Memory B cell (primary cell): ENCODE data around the gene SERPINA4.
"Not testable (repeated sequence)": the region's sequence is repeated elsewhere in the genome, so short reads cannot be mapped to it uniquely, and the experiment has no call there.

ENCODE experiments used
- ATAC-seq: fragments of 150-1000 bp; cut with Tn5 transposase; 2 replicates; pipeline ENCODE4 v1.10.0; 2021; ENCODE audit warnings: low read depth, mild to moderate bottlenecking, moderate library complexity
- DNase-seq, 2 donors: peaks; one replicate each; pipeline ENCODE4 v3.0.0; 2022; ENCODE audit warnings: low spot score in 2 of 2
- H3K27ac Mint-ChIP-seq: one replicate; pipeline ENCODE4 v1.8.0; 2022; ENCODE audit warnings: mild to moderate bottlenecking, moderate library complexity, mixed read lengths
- H3K27me3 Mint-ChIP-seq: one replicate; pipeline ENCODE4 v1.8.0; 2022; ENCODE audit warnings: mixed read lengths
- H3K36me3 Mint-ChIP-seq: one replicate; pipeline ENCODE4 v1.8.0; 2022; ENCODE audit warnings: mild to moderate bottlenecking, mixed read lengths
- H3K4me1 Mint-ChIP-seq: one replicate; pipeline ENCODE4 v1.8.0; 2022; ENCODE audit warnings: mixed read lengths
- H3K4me3 Mint-ChIP-seq: one replicate; pipeline ENCODE4 v1.8.0; 2022; ENCODE audit warnings: mild to moderate bottlenecking, moderate library complexity, mixed read lengths
- H3K9me3 Mint-ChIP-seq: one replicate; pipeline ENCODE4 v1.8.0; 2022; ENCODE audit warnings: mixed read lengths

Gene SERPINA4

DNA sequence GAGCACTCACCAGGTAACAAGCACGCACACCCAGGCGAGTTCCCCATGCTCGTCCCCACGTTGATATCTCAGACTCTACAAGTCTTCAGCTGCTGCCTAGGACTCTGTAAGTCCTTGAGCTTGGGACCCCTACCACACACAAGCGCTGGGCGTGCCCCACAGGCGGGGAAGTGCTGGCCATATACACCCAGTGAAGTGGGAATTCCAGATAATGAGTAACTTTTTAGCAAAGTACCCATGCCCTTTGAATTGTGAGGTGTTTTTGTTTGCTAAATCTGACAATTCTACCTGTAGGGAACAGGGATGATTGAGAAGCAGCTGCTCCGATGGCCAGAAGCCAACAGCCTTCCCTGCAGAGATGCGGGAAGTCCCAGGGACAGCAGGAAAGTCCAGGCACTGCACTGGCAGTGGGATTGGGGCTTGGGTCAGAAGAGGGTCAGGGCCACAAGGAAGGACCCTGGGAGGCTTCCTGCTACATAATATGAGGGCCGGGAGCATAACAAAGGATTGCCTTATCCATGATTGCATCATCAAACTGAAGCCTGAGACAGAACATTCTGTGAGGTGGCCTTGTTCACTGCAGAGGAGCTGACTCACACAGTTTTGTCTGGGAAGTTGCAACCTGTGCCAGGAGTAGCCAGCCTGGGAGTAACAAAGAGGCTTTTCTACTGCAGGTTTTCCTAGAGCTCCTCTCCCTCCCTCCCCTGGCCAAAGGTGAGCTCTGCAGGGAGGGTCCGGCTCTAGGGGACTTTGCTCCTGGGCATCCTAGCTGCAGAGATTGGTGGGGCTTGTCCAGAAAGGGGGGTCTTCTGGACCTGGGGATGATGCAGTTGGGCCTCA lies 37.8 kb downstream of the SERPINA4 start:
- Mint-ChIP-seq H3K27me3 (peaks cover 3% of the 10 kb centered on the region), H3K4me1 (no peaks in the 10 kb centered on the region), H3K36me3 (no peaks in the 10 kb centered on the region), H3K27ac (no peak overlapping the region), H3K4me3 (no peak overlapping the region), H3K9me3 (peaks cover 3% of the 10 kb centered on the region)
- ATAC-seq, result no peak
- no peak for DNase-seq

DNA sequence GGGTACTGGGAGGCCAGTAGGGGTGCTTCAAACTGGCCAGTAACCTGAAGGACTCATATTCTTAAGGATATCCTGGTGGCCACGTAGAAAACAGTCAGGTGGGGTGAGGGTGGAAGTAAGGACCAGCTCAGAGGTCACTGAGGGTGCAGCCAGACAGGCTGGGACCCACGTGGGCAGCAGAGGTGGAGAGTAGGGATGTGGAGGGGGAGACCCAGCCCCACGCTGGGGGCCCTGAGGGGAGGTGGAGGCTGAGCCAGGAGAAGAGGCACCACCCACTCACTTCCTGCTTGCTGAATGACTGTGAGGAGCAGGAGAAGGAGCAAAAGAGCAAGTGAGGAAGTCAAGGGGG lies 38.4 kb downstream of the SERPINA4 start:
- H3K4me1 Mint-ChIP-seq, result no peaks in the 10 kb centered on the region
- H3K36me3 Mint-ChIP-seq, result no peaks in the 10 kb centered on the region
- peaks cover 3% of the 10 kb centered on the region for H3K27me3 Mint-ChIP-seq
- no peak overlapping the region for H3K27ac Mint-ChIP-seq
- peaks cover 3% of the 10 kb centered on the region for H3K9me3 Mint-ChIP-seq
- H3K4me3 Mint-ChIP-seq, result no peak overlapping the region
- DNase-seq, result no peak
- ATAC-seq, result no peak

DNA sequence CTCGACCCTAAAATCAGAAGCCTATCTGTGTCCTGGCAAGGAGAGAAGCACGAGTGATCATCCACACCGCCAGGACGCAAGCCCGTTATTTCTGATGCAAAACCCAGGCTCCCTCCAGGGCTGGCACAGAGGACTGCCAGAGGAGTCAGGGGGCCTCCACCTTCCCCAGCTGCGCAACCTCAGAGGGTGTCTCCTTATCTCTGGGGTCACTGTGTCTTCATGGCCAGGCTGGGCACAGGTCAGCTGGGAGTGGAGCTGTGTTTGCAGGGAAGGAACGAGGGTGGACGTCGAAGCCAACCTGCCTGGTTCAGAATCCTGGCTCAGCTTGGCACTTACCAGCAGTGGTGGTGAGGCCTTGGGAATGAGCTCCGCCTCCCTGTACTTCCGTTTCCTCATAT lies 38.9 kb downstream of the SERPINA4 start:
- ATAC-seq (no peak), DNase-seq (no peak)
- no peaks in the 10 kb centered on the region for H3K36me3 Mint-ChIP-seq
- H3K4me1 Mint-ChIP-seq, result no peaks in the 10 kb centered on the region
- H3K27me3 Mint-ChIP-seq, result peaks cover 3% of the 10 kb centered on the region
- H3K27ac Mint-ChIP-seq, result no peak overlapping the region
- H3K4me3 Mint-ChIP-seq, result no peak overlapping the region
- H3K9me3 Mint-ChIP-seq, result peaks cover 3% of the 10 kb centered on the region

DNA sequence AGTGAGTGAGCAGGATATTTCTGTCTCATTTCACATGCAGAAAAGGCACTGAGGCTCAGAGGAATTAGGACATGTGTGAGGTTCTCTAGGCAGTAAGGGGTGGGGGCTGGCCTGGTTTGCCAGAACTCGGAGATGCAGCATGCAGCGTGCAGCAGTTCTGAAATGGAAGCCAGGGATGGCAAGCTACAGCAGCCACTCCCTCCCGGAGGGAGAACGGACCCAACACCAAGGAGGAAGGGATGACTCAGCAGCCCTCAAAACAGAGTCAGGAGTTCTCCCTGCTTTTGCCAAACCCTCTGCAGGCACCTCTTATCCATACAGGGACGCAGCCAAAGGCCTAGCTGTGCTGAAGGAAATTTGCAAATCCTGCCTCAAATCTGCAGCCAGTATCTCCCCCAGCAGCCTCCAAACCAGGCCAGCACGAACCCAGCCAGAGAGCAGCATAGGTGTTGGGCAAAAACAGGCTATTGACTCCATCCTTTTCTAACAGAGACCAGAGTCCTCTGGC lies 40.7 kb downstream of the SERPINA4 start:
- no peak overlapping the region for H3K27ac Mint-ChIP-seq

DNA sequence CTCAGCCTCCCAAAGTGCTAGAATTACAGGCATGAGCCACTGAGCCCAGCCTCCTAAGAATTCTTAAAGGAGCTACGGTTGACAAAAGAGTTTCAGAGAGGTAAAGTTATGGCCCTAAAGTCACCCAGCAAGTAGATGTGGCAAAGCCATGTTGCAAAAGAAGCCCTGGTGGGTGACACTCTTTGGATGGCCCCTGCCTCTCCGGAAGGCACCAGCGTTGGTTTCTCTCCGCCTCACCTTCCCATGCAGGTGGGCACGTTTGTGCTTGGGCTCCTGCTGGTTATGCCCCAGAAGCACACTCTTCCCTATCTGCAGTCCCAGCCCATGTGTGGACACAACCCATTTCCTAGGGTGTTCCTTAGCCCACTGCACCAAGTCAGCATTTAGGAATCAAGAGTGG lies 41.5 kb downstream of the SERPINA4 start:
- Mint-ChIP-seq H3K9me3 (peaks cover 7% of the 10 kb centered on the region), H3K4me1 (no peaks in the 10 kb centered on the region), H3K36me3 (no peaks in the 10 kb centered on the region), H3K27ac (no peak overlapping the region), H3K4me3 (no peak overlapping the region), H3K27me3 (peaks cover 3% of the 10 kb centered on the region)
- no peak for DNase-seq
- ATAC-seq, result no peak

More for the DNA sequence above, 40.7 kb downstream of the SERPINA4 start:
- peaks cover 3% of the 10 kb centered on the region for H3K9me3 Mint-ChIP-seq
- no peaks in the 10 kb centered on the region for H3K4me1 Mint-ChIP-seq
- H3K27me3 Mint-ChIP-seq, result peaks cover 3% of the 10 kb centered on the region
- no peak for DNase-seq
- H3K4me3 Mint-ChIP-seq, result no peak overlapping the region
- ATAC-seq, result no peak
- H3K36me3 Mint-ChIP-seq, result no peaks in the 10 kb centered on the region

DNA sequence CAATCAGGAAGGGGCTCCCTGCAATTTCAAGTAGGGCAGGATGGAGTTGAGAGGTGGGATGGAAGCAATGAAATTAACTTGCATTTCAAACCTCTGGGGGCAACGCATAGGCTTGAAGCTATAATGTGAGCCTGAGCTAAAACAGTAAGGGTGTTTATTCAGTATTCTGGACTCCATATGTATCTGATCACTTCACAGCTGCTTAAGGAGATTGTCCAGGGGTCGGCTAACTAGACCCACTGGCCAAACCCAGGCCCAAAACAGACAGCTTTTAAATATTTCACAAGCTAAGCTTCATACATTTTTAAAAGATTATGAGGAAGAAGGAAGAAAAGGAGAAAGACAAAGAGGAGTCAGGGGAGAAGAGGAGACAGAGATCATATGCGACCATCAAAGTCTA lies 44.1 kb downstream of the SERPINA4 start:
- Mint-ChIP-seq H3K9me3 (peaks cover 8% of the 10 kb centered on the region), H3K27me3 (peaks cover 3% of the 10 kb centered on the region), H3K36me3 (no peaks in the 10 kb centered on the region), H3K4me1 (no peaks in the 10 kb centered on the region), H3K4me3 (no peak overlapping the region), H3K27ac (no peak overlapping the region)
- DNase-seq, result no peak
- ATAC-seq, result no peak

DNA sequence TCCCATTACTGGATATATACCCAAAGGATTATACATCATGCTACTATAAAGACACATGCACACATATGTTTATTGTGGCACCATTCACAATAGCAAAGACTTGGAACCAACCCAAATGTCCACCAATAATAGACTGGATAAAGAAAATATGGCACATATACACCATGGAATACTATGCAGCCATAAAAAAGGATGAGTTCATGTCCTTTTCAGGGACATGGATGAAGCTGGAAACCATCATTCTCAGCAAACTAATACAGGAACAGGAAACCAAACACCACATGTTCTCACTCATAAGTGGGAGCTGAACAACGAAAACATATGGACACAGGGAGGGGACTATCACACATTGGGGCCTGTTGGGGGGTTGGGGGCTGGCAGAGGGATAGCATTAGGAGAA lies 47.7 kb downstream of the SERPINA4 start:
- not testable (repeated sequence) for ATAC-seq, H3K4me1 Mint-ChIP-seq

DNA sequence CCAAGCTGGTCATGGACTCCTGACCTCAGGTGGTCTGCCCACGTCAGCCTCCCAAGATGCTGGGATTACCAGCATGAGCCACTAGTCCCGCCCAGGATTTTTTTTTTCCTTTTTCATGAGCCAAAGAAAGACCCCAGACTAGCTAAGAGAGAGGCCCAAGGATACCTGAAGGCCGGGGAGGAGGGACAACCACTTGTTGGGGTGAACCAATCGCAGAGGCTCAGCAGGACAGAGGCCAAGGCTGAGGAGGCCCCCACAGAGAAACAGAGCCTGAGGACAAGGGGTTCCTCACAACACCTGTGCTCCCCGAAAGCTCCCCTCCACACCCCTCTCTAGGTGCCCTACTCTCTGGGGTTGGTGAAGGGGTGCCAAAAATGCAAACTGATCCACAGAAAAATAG lies 49.9 kb downstream of the SERPINA4 start:
- no peak overlapping the region for H3K4me3 Mint-ChIP-seq
- no peaks in the 10 kb centered on the region for H3K4me1 Mint-ChIP-seq
- ATAC-seq (no peak), DNase-seq (no peak)
- H3K27ac Mint-ChIP-seq, result no peak overlapping the region
- H3K36me3 Mint-ChIP-seq, result no peaks in the 10 kb centered on the region
- H3K9me3 Mint-ChIP-seq, result peaks cover 5% of the 10 kb centered on the region
- no peaks in the 10 kb centered on the region for H3K27me3 Mint-ChIP-seq

More for the DNA sequence above, 47.7 kb downstream of the SERPINA4 start:
- H3K4me3 Mint-ChIP-seq, DNase-seq, H3K27ac Mint-ChIP-seq, H3K9me3 Mint-ChIP-seq, H3K27me3 Mint-ChIP-seq, H3K36me3 Mint-ChIP-seq: not testable (repeated sequence)

DNA sequence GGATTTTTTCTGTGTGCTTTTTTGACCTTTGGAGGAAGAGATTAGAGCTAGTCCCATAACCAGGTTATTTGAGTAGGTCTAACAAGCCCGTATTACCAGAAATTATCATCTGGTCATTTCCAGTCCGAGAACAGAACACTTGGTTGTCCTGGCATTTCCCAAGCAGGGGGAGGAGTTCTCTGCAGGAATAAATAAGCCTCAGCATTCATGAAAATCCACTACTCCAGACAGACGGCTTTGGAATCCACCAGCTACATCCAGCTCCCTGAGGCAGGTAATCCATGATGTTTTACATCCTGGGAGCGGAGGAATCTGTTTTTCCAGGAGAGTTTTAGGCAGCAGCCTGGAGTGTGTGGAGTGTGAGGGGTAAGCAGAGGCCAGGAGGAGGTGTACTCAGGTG lies 50.9 kb downstream of the SERPINA4 start, which contains the start of gene SERPINA3:
SERPINA3 (plus strand) TSS at position 218 of the 400 bp plus-strand sequence. CDS start 2,051 bp downstream, outside the sequence.
- ATAC-seq, result no peak

DNA sequence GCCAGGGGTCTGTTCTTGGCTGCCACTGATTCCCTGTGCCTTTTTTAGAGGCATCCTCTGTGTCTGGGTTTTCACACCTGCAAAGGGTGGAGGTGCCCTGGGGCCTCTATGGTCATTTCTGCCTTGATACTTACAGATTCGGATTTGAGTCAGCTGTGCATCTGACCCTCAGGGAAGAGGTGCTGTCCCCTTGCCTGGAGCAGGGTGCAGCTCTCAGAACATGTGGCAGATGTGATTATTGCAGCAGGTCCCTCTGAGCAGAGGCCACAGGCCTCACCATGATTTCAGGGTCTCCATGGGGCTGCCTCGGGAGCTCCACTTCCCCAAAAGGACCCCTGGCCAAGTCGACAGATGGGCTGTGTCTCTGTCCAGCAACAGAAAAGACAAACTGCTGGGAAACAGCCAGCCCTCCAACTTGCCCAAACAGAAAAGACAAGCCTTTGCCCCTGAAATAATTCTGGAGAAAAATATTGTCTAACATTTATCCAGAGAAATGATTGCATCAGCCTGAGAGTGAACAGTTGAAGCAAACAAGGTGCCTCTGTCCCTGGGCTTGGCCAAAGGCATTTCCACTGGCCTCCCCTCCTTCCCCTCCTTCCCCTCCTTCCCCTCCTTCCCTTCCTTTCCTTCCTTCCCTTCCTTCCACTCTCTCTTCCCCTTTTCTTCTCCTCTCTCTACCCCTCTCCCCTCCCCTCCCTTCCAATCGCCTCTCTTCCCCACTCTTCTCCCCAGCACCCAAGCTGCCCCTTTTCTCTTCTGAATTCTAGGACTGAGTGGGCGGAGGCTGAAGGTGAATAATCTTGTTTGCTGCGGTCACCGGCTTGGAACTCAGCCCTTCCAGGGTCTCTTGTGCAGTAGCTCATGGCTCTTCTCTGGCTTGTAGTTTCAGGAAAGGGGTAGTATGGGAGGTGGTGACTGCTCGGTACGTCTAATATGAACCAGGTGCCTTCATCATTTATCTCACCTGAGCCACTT lies 51.6 kb downstream of the SERPINA4 start:
- no peak for DNase-seq
- Mint-ChIP-seq H3K27me3 (no peaks in the 10 kb centered on the region), H3K36me3 (no peaks in the 10 kb centered on the region), H3K4me3 (no peak overlapping the region), H3K4me1 (no peaks in the 10 kb centered on the region), H3K27ac (no peak overlapping the region), H3K9me3 (peaks cover 9% of the 10 kb centered on the region)
- no peak for ATAC-seq

More for the DNA sequence above, 50.9 kb downstream of the SERPINA4 start, which contains the start of gene SERPINA3:
- no peaks in the 10 kb centered on the region for H3K4me1 Mint-ChIP-seq
- H3K27me3 Mint-ChIP-seq, result no peaks in the 10 kb centered on the region
- no peaks in the 10 kb centered on the region for H3K36me3 Mint-ChIP-seq
- H3K27ac Mint-ChIP-seq, result no peak within 1 kb of the TSS
- H3K9me3 Mint-ChIP-seq, result peaks cover 9% of the 10 kb centered on the region
- H3K4me3 Mint-ChIP-seq, result no peak within 1 kb of the TSS
- no peak for DNase-seq

DNA sequence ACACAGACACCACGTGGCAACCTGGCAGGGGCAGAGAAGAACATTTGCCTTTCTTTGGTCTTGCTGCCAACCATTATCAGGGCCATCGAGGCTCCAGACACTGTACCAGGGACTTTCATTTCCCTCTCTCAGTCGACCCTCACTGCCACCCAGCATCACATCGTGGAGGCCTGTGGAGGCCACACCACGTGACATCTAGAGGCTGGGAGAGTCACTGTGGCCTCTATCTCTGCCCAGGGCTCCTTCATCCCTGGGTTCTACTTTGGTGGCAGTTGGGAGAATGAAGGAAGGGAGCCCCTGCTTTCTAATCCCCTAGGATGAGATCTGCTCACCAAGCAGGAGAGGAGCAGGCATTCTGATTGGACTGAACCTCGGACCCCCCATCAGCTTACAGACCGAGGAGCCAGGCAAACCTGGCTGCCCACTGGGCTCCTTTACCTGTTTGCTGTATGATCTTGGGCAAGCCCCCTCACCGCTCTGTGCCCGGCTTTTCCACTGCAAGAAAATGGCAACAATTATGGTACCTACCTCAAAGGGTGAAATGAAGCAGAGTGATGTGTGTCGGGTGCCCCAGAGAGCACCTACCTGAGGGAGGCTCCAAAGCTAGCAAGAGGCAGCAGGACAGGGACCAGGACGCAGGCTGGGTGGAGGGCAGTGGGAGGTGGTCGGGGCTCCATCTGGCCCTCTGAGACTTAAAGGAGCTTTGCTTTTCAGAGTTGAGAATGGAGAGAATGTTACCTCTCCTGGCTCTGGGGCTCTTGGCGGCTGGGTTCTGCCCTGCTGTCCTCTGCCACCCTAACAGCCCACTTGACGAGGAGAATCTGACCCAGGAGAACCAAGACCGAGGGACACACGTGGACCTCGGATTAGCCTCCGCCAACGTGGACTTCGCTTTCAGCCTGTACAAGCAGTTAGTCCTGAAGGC lies 52.7 kb downstream of the SERPINA4 start:
- no peak for DNase-seq
- Mint-ChIP-seq H3K9me3 (peaks cover 16% of the 10 kb centered on the region), H3K27me3 (no peaks in the 10 kb centered on the region), H3K36me3 (no peaks in the 10 kb centered on the region), H3K27ac (no peak overlapping the region), H3K4me1 (no peaks in the 10 kb centered on the region), H3K4me3 (no peak overlapping the region)
- no peak for ATAC-seq

DNA sequence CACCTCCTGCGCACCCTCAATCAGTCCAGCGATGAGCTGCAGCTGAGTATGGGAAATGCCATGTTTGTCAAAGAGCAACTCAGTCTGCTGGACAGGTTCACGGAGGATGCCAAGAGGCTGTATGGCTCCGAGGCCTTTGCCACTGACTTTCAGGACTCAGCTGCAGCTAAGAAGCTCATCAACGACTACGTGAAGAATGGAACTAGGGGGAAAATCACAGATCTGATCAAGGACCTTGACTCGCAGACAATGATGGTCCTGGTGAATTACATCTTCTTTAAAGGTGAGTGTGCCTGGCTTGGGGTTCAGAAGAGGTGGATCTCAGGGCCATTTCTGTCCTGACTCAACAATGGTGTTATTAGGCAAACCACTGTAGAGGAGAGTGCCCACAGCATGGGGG lies 53.6 kb downstream of the SERPINA4 start:
- no peaks in the 10 kb centered on the region for H3K36me3 Mint-ChIP-seq
- DNase-seq (no peak), ATAC-seq (no peak)
- H3K27ac Mint-ChIP-seq, result no peak overlapping the region
- peaks cover 16% of the 10 kb centered on the region for H3K9me3 Mint-ChIP-seq
- H3K4me1 Mint-ChIP-seq, result no peaks in the 10 kb centered on the region
- no peaks in the 10 kb centered on the region for H3K27me3 Mint-ChIP-seq
- H3K4me3 Mint-ChIP-seq, result no peak overlapping the region

DNA sequence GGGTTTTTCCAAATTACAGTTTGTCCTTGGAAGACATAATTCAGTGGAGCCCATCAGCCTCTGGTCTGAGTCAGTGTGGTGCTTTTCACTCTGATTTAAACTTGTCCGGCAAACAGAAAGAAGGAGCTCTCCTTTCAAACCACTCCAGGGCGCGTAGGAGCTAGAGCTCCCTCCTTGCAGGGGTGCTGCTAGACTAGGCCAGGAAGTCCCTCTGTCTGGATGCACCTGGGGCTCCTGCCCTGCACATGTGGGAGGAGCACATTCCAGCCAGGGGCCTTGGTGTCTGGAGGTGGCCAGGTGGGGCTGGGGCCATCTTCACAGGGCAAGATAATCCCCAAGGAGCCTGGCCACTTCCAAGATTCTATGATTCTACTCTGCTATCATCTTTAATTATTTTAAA lies 54.0 kb downstream of the SERPINA4 start:
- H3K4me1 Mint-ChIP-seq, result no peaks in the 10 kb centered on the region

More for the DNA sequence above, 54.0 kb downstream of the SERPINA4 start:
- ATAC-seq, result no peak
- DNase-seq, result no peak
- H3K4me3 Mint-ChIP-seq, result no peak overlapping the region
- no peaks in the 10 kb centered on the region for H3K36me3 Mint-ChIP-seq
- no peaks in the 10 kb centered on the region for H3K27me3 Mint-ChIP-seq
- no peak overlapping the region for H3K27ac Mint-ChIP-seq
- H3K9me3 Mint-ChIP-seq, result peaks cover 18% of the 10 kb centered on the region
